K562 (cell line): ENCODE measurements around the gene PHF12. TPM values are rescaled to one million over a fixed set of nuclear protein-coding genes. Genes with fewer than 3 reads are reported as not detected.

Source experiments
- BHLHE40 ChIP-seq: IDR thresholded peaks from 2 replicates; pipeline ENCODE4 v1.6.1; 2011; ENCODE audit warnings: low read length, improper control_type of control experiment
- HMG20B ChIP-seq: fragments of 250-450 bp; sonication (Bioruptor Pico); IDR thresholded peaks from 2 replicates; pipeline ENCODE4 v1.5.0; 2021; ENCODE audit warnings: mild to moderate bottlenecking
- HNRNPUL1 ChIP-seq: fragments of 200-400 bp; formaldehyde crosslinking; IDR thresholded peaks from 2 replicates; pipeline ENCODE4 v1.6.1; 2017; ENCODE audit warnings: low read length
- MYC ChIP-seq, 2 experiments: fragments of 250-450 bp in 1 of 2; sonication (Bioruptor Pico) in 1 of 2; IDR thresholded peaks; 2 replicates each; pipeline versions ENCODE4 v1.5.1 to v1.6.1; 2012 to 2021; ENCODE audit warnings: low read depth in 2 of 2, borderline replicate concordance in 1 of 2, improper control_type of control experiment in 1 of 2, low read length in 1 of 2, mild to moderate bottlenecking in 1 of 2, moderate library complexity in 1 of 2
- NEUROD1 ChIP-seq: fragments of 150-350 bp; IDR thresholded peaks from 2 replicates; pipeline ENCODE4 v1.6.1; 2014; ENCODE audit warnings: borderline replicate concordance, low read length, low read depth; ENCODE audit not compliant: partially characterized antibody
- SMARCC2 ChIP-seq: fragments of 450-650 bp; IDR thresholded peaks from 2 replicates; pipeline ENCODE4 v1.6.1; 2017; ENCODE audit warnings: antibody characterized with exemption, moderate library complexity, mild to moderate bottlenecking, low read depth
- SP2 ChIP-seq: IDR thresholded peaks from 2 replicates; pipeline ENCODE4 v1.6.1; 2011; ENCODE audit warnings: mild to moderate bottlenecking, low read depth, low read length, moderate library complexity; ENCODE audit not compliant: poor library complexity, severe bottlenecking; ENCODE audit errors: extremely low read depth
- SRSF7 ChIP-seq: fragments of 200-400 bp; formaldehyde crosslinking; optimal IDR thresholded peaks from 2 replicates; pipeline ENCODE3; 2017; ENCODE audit warnings: mild to moderate bottlenecking, low read depth, low read length
- ZBTB11 ChIP-seq, 3 experiments: fragments of 200-800 bp in 1 of 3; fragments of 250-450 bp in 1 of 3; fragments of 450-650 bp in 1 of 3; sonication (Bioruptor Pico) in 1 of 3; sonication (Bioruptor generic) in 1 of 3; formaldehyde crosslinking in 1 of 3; IDR thresholded peaks; 2 replicates each; pipeline versions ENCODE4 v1.6.1 to v1.8.0; 2016 to 2022; ENCODE audit warnings: mild to moderate bottlenecking in 2 of 3, missing genetic modification characterization in 2 of 3, missing compliant biosample characterization in 1 of 3, moderate library complexity in 1 of 3
- ZNF639 ChIP-seq, 2 experiments: fragments of 200-800 bp in 1 of 2; sonication (Bioruptor generic) in 1 of 2; sonication (generic) in 1 of 2; formaldehyde crosslinking in 1 of 2; IDR thresholded peaks in 1 of 2; conservative IDR thresholded peaks in 1 of 2; 2 replicates each; pipeline versions ENCODE4 v1.5.0 to v1.6.1; 2016 to 2020; ENCODE audit warnings: missing compliant biosample characterization in 1 of 2, missing genetic modification characterization in 1 of 2, missing genetic modification reagents in 1 of 2
- ZNF764 ChIP-seq: fragments of 250-450 bp; sonication (Bioruptor Pico); IDR thresholded peaks from 2 replicates; pipeline ENCODE4 v1.4.0; 2020; ENCODE audit warnings: low read depth, mild to moderate bottlenecking, moderate library complexity
- polyA plus RNA-seq, 8 experiments: library from polyadenylated mRNA; depleted of rRNA in 4 of 8; stranded (reverse) in 5 of 8; unstranded in 3 of 8; fragments of >200 nt; fragmentation: Nextera tagmentation in 2 of 8; fragmentation: Illumina TruSeq in 1 of 8; extraction: Ambion mirVana in 2 of 8; extraction: Trizol in 1 of 8; gene quantifications; 2 replicates each; pipeline versions ENCODE4 v1.2.1 to v1.2.3, GENCODE V29; 2011 to 2014; ENCODE audit warnings: inconsistent platforms in 1 of 8, missing spikeins in 1 of 8
- total RNA-seq, 7 experiments: library from RNA; depleted of rRNA in 6 of 7; stranded (reverse); fragments of >200 nt in 6 of 7; fragmentation: Illumina TruSeq in 2 of 7; extraction: Trizol in 2 of 7; gene quantifications; 2 replicates each; pipeline versions ENCODE4 v1.2.1 to v1.2.3, GENCODE V29; 2011 to 2021; ENCODE audit warnings: low replicate concordance in 1 of 7
- TF ChIP-seq, protein P1 (sequence below): sonication (generic); formaldehyde crosslinking; IDR thresholded peaks from 2 replicates; pipeline ENCODE4 v1.8.0; 2022; ENCODE audit warnings: missing genetic modification reagents, mild to moderate bottlenecking, moderate library complexity, borderline replicate concordance
- TF ChIP-seq, protein P2 (sequence below), 2 experiments: fragments of 150-350 bp in 1 of 2; IDR thresholded peaks; 2 replicates each; pipeline ENCODE4 v1.6.1; 2012 to 2016; ENCODE audit warnings: low read depth in 2 of 2, low read length in 2 of 2, mild to moderate bottlenecking in 1 of 2, moderate library complexity in 1 of 2

PHF12 gene
- total and polyA plus RNA-seq, 9 of the 15 experiments (the other 6 are each of a cell fraction or from before 2014, with no cell fraction given), result 0.82 to 31.3 (median 13.5) TPM

GRCh38 chr17:28912281-28912937 lies 38.9 kb downstream of the PHF12 start (continued):
- TF ChIP-seq ZNF639 (CRISPR knock-in tag; conservative IDR thresholded peaks at IDR 0.05 in 1 of 2, IDR thresholded peaks at IDR 0.05 in 1 of 2), result peak in 1 of 2 experiments; percentile 59; a peak in 1 of 4 replicates
- TF ChIP-seq NEUROD1, result peak; percentile 79
- no peak; the same call in 1 of the 2 replicates for TF ChIP-seq MYC (IDR thresholded peaks at IDR 0.05; ENCODE audit: low read depth, low read length)
- no peak for TF ChIP-seq MYC (CRISPR knock-in tag; IDR thresholded peaks at IDR 0.05; ENCODE audit: borderline replicate concordance, low read depth)
- TF ChIP-seq ZBTB11 (CRISPR knock-in tag; IDR thresholded peaks at IDR 0.05), result peak in 1 of 3 experiments; percentile 58; a peak in 1 of 6 replicates
- TF ChIP-seq HNRNPUL1, result no peak
- TF ChIP-seq SMARCC2, result peak; percentile 83
- TF ChIP-seq SP2, result no peak
- no peak for TF ChIP-seq SRSF7
- TF ChIP-seq, protein P1, sequence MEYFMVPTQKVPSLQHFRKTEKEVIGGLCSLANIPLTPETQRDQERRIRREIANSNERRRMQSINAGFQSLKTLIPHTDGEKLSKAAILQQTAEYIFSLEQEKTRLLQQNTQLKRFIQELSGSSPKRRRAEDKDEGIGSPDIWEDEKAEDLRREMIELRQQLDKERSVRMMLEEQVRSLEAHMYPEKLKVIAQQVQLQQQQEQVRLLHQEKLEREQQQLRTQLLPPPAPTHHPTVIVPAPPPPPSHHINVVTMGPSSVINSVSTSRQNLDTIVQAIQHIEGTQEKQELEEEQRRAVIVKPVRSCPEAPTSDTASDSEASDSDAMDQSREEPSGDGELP (CRISPR knock-in tag), result peak; percentile 94
- TF ChIP-seq BHLHE40, result peak; percentile 71
- no peak for TF ChIP-seq HMG20B (CRISPR knock-in tag)
- no peak for TF ChIP-seq ZNF764 (CRISPR knock-in tag)
- TF ChIP-seq, protein P2, sequence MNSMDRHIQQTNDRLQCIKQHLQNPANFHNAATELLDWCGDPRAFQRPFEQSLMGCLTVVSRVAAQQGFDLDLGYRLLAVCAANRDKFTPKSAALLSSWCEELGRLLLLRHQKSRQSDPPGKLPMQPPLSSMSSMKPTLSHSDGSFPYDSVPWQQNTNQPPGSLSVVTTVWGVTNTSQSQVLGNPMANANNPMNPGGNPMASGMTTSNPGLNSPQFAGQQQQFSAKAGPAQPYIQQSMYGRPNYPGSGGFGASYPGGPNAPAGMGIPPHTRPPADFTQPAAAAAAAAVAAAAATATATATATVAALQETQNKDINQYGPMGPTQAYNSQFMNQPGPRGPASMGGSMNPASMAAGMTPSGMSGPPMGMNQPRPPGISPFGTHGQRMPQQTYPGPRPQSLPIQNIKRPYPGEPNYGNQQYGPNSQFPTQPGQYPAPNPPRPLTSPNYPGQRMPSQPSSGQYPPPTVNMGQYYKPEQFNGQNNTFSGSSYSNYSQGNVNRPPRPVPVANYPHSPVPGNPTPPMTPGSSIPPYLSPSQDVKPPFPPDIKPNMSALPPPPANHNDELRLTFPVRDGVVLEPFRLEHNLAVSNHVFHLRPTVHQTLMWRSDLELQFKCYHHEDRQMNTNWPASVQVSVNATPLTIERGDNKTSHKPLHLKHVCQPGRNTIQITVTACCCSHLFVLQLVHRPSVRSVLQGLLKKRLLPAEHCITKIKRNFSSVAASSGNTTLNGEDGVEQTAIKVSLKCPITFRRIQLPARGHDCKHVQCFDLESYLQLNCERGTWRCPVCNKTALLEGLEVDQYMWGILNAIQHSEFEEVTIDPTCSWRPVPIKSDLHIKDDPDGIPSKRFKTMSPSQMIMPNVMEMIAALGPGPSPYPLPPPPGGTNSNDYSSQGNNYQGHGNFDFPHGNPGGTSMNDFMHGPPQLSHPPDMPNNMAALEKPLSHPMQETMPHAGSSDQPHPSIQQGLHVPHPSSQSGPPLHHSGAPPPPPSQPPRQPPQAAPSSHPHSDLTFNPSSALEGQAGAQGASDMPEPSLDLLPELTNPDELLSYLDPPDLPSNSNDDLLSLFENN (IDR thresholded peaks at IDR 0.05; ENCODE audit: low read depth in 2 of 2, low read length in 2 of 2), result peak in 1 of 2 experiments; percentile 89; a peak in 2 of 4 replicates
